Measurements from ENCODE around the gene LYST.

The LYST gene

DNA sequence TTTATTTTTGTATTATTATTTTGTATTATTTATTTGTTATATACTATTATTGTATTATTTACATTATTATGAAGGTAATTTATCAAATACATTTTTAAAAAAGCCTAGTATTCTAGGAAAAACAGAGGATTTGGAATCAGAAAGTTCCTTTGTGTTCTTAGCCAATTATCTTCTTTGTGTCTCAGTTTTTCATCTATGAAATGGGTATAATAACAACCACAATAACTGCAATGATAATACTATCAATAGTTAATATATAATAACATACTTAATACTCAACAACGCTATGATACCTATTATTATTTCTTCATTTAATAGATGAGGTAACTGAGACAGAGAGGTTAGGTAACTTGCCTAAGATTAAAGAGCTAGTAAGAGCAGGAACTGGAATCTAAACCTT lies 136.7 kb downstream of the LYST start:
- Histone ChIP-seq H2BK12ac (ENCODE audit: low read length) (no peak overlapping the region), H4K12ac (ENCODE audit: low read depth, low read length) (no peak overlapping the region), H2AFZ (ENCODE audit: insufficient read depth, low read length, poor library complexity) (no peak overlapping the region), H3K27ac (ENCODE audit: low read depth, low read length) (no peak overlapping the region), H3K4me3 (ENCODE audit: low read depth, low read length) (no peak overlapping the region), H3K27me3 (ENCODE audit: insufficient read depth, low read length) (no peaks in the 10 kb centered on the region), H3K18ac (ENCODE audit: low read length) (no peak overlapping the region), H3K9me3 (ENCODE audit: insufficient read depth, low read depth, low read length) (no peaks in the 10 kb centered on the region), H2BK120ac (ENCODE audit: insufficient read depth, low read length, poor library complexity) (no peak overlapping the region), H3K14ac (ENCODE audit: low read length) (no peak overlapping the region), H4K91ac (ENCODE audit: low read depth, low read length) (no peak overlapping the region), H3K4ac (ENCODE audit: low read depth, low read length) (no peak overlapping the region), H2BK5ac (ENCODE audit: low read depth, low read length, poor library complexity) (no peak overlapping the region), H3K23ac (ENCODE audit: low read length) (no peak overlapping the region), H2AK5ac (ENCODE audit: low read length) (no peak overlapping the region), H3K79me1 (ENCODE audit: low read length) (no peaks in the 10 kb centered on the region), H3K4me2 (ENCODE audit: low read length) (no peak overlapping the region), H3K36me3 (ENCODE audit: control insufficient read depth in 1 of 2, insufficient read depth in 2 of 2, low read length in 2 of 2) (no peaks in the 10 kb centered on the region), H3K9ac (ENCODE audit: low read length) (no peak overlapping the region), H3K79me2 (ENCODE audit: control insufficient read depth, insufficient read depth, low read length, poor library complexity) (no peaks in the 10 kb centered on the region), H3K4me1 (ENCODE audit: control insufficient read depth in 1 of 2, insufficient read depth in 2 of 2, low read length in 2 of 2) (peaks cover 4 to 6% of the 10 kb centered on the region in 2 experiments), H4K8ac (ENCODE audit: low read depth, low read length) (no peak overlapping the region)
- no peak for DNase-seq
- no CpG with 5 or more reads among the region's 1 CpG for WGBS (ENCODE audit: extremely low coverage, insufficient coverage, insufficient read length)

DNA sequence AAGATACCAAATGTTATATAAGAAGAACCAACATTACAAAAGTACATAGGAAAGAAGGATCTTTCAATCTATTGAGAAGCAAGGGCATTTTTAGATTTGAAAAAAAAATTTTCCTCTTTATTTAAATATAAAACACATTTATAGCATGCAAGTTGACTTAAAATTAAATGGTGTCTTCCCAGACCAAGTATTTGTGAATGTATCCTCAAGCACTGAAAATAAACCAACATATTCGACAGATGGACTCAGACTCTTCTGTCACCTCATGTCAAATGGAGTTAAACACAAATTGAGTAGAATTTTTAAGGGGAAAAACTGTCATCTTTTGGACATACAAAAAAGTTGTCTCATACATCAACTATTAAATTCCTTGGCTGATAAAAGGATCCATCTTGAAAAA lies 140.1 kb downstream of the LYST start:
- no peak overlapping the region for H2AFZ ChIP-seq (ENCODE audit: insufficient read depth, low read length, poor library complexity)
- no peaks in the 10 kb centered on the region for H3K79me2 ChIP-seq (ENCODE audit: control insufficient read depth, insufficient read depth, low read length, poor library complexity)
- H3K9me3 ChIP-seq (ENCODE audit: insufficient read depth, low read depth, low read length) = no peaks in the 10 kb centered on the region
- H3K27me3 ChIP-seq (ENCODE audit: insufficient read depth, low read length) = no peaks in the 10 kb centered on the region
- no peak overlapping the region for H3K23ac ChIP-seq (ENCODE audit: low read length)
- no peaks in the 10 kb centered on the region for H3K79me1 ChIP-seq (ENCODE audit: low read length)
- H4K12ac ChIP-seq (ENCODE audit: low read depth, low read length) = no peak overlapping the region
- H3K27ac ChIP-seq (ENCODE audit: low read depth, low read length) = no peak overlapping the region
- H3K4ac ChIP-seq (ENCODE audit: low read depth, low read length) = no peak overlapping the region
- no peak overlapping the region for H2BK120ac ChIP-seq (ENCODE audit: insufficient read depth, low read length, poor library complexity)
- no peak for DNase-seq
- no peak overlapping the region for H2BK5ac ChIP-seq (ENCODE audit: low read depth, low read length, poor library complexity)
- no peak overlapping the region for H4K91ac ChIP-seq (ENCODE audit: low read depth, low read length)
- H2AK5ac ChIP-seq (ENCODE audit: low read length) = no peak overlapping the region
- H3K4me2 ChIP-seq (ENCODE audit: low read length) = no peak overlapping the region
- H3K4me3 ChIP-seq (ENCODE audit: low read depth, low read length) = no peak overlapping the region
- H3K18ac ChIP-seq (ENCODE audit: low read length) = no peak overlapping the region
- H3K9ac ChIP-seq (ENCODE audit: low read length) = no peak overlapping the region
- peaks cover 7 to 13% of the 10 kb centered on the region in 2 experiments for H3K4me1 ChIP-seq (ENCODE audit: control insufficient read depth in 1 of 2, insufficient read depth in 2 of 2, low read length in 2 of 2)
- H3K36me3 ChIP-seq (ENCODE audit: control insufficient read depth in 1 of 2, insufficient read depth in 2 of 2, low read length in 2 of 2) = no peaks in the 10 kb centered on the region
- H2BK12ac ChIP-seq (ENCODE audit: low read length) = no peak overlapping the region
- H4K8ac ChIP-seq (ENCODE audit: low read depth, low read length) = no peak overlapping the region
- whole genome bisulfite sequencing (ENCODE audit: extremely low coverage, insufficient coverage, insufficient read length) = no CpG with 5 or more reads among the region's 1 CpG
- no peak overlapping the region for H3K14ac ChIP-seq (ENCODE audit: low read length)

DNA sequence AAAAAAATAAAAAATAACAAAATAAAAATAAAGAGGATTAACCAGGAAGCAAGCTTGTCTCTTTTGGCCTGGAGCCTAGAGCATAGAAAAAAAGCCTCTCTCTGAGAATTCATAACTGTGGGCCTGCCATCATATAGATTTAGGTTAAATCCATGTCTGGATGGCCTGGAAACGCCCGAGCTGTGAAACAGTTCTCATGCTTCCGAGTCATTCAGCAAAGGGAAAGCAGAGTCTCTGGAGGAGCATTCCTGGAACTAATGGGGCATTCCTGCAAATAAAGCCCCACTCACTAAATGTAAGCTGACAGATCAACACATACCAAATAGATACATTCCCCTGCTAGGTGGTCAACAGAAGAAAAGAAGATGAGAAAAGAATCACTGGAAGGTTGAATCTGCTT lies 141.3 kb downstream of the LYST start:
- Histone ChIP-seq H2BK5ac (ENCODE audit: low read depth, low read length, poor library complexity) (peak overlapping the region; percentile 49), H3K4ac (ENCODE audit: low read depth, low read length) (no peak overlapping the region), H4K8ac (ENCODE audit: low read depth, low read length) (no peak overlapping the region), H3K27ac (ENCODE audit: low read depth, low read length) (no peak overlapping the region), H2BK120ac (ENCODE audit: insufficient read depth, low read length, poor library complexity) (no peak overlapping the region), H4K12ac (ENCODE audit: low read depth, low read length) (no peak overlapping the region), H3K14ac (ENCODE audit: low read length) (no peak overlapping the region), H3K4me2 (ENCODE audit: low read length) (no peak overlapping the region), H3K4me1 (ENCODE audit: control insufficient read depth in 1 of 2, insufficient read depth in 2 of 2, low read length in 2 of 2) (peaks cover 7 to 13% of the 10 kb centered on the region in 2 experiments), H3K36me3 (ENCODE audit: control insufficient read depth in 1 of 2, insufficient read depth in 2 of 2, low read length in 2 of 2) (no peaks in the 10 kb centered on the region), H3K4me3 (ENCODE audit: low read depth, low read length) (no peak overlapping the region), H3K79me2 (ENCODE audit: control insufficient read depth, insufficient read depth, low read length, poor library complexity) (no peaks in the 10 kb centered on the region), H3K9ac (ENCODE audit: low read length) (no peak overlapping the region), H3K79me1 (ENCODE audit: low read length) (no peaks in the 10 kb centered on the region), H2AFZ (ENCODE audit: insufficient read depth, low read length, poor library complexity) (no peak overlapping the region), H3K18ac (ENCODE audit: low read length) (no peak overlapping the region), H3K23ac (ENCODE audit: low read length) (no peak overlapping the region), H4K91ac (ENCODE audit: low read depth, low read length) (no peak overlapping the region), H2AK5ac (ENCODE audit: low read length) (no peak overlapping the region), H3K27me3 (ENCODE audit: insufficient read depth, low read length) (no peaks in the 10 kb centered on the region), H3K9me3 (ENCODE audit: insufficient read depth, low read depth, low read length) (no peaks in the 10 kb centered on the region), H2BK12ac (ENCODE audit: low read length) (no peak overlapping the region)
- no CpG with 5 or more reads among the region's 3 CpGs for WGBS (ENCODE audit: extremely low coverage, insufficient coverage, insufficient read length)
- DNase-seq = no peak

DNA sequence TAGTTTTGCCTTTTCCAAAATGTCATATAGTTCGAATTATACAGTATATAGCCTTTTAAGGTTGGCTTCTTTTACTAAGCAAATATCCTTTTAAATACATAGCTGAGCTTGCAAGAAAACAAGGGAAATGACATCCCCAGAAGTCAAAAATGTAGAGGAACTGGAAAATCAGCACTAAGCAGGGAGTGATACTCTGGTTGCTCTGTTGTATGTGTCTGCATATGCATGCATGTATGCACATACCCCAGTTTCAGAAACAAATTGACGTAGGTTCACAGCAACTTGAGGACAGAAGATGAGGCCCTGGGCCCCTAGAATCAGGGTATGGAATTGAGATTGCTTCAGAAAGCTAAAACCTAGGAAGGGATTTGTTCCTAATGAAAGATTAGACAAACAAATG lies 142.0 kb downstream of the LYST start:
- Histone ChIP-seq H2AFZ (ENCODE audit: insufficient read depth, low read length, poor library complexity) (no peak overlapping the region), H2BK5ac (ENCODE audit: low read depth, low read length, poor library complexity) (peak overlapping the region; percentile 19), H3K9ac (ENCODE audit: low read length) (no peak overlapping the region), H2AK5ac (ENCODE audit: low read length) (no peak overlapping the region), H3K79me2 (ENCODE audit: control insufficient read depth, insufficient read depth, low read length, poor library complexity) (no peaks in the 10 kb centered on the region), H2BK120ac (ENCODE audit: insufficient read depth, low read length, poor library complexity) (peak overlapping the region; percentile 45), H3K23ac (ENCODE audit: low read length) (no peak overlapping the region), H4K12ac (ENCODE audit: low read depth, low read length) (no peak overlapping the region), H3K18ac (ENCODE audit: low read length) (no peak overlapping the region), H3K4me3 (ENCODE audit: low read depth, low read length) (no peak overlapping the region), H3K27ac (ENCODE audit: low read depth, low read length) (peak overlapping the region; percentile 49), H3K4me2 (ENCODE audit: low read length) (peak overlapping the region; percentile 58), H3K79me1 (ENCODE audit: low read length) (no peaks in the 10 kb centered on the region), H3K4ac (ENCODE audit: low read depth, low read length) (no peak overlapping the region), H3K14ac (ENCODE audit: low read length) (no peak overlapping the region), H3K27me3 (ENCODE audit: insufficient read depth, low read length) (no peaks in the 10 kb centered on the region), H3K36me3 (ENCODE audit: control insufficient read depth in 1 of 2, insufficient read depth in 2 of 2, low read length in 2 of 2) (no peaks in the 10 kb centered on the region), H4K8ac (ENCODE audit: low read depth, low read length) (no peak overlapping the region), H3K9me3 (ENCODE audit: insufficient read depth, low read depth, low read length) (no peaks in the 10 kb centered on the region), H2BK12ac (ENCODE audit: low read length) (no peak overlapping the region), H4K91ac (ENCODE audit: low read depth, low read length) (no peak overlapping the region), H3K4me1 (ENCODE audit: control insufficient read depth in 1 of 2, insufficient read depth in 2 of 2, low read length in 2 of 2) (peaks cover 7 to 13% of the 10 kb centered on the region in 2 experiments)
- DNase-seq = peak; percentile 62 to 91
- no CpG with 5 or more reads among the region's 2 CpGs for WGBS (ENCODE audit: extremely low coverage, insufficient coverage, insufficient read length)

Measured in trophoblast cell (in vitro differentiated cells and primary cell).